C4-2B (cell line): Measurements from ENCODE around the gene IGFBP4.

Source experiments
- CTCF ChIP-seq: fragments of 450-650 bp; conservative IDR thresholded peaks from 2 replicates; pipeline ENCODE4 v1.5.1; 2017; ENCODE audit warnings: mild to moderate bottlenecking
- ZFX ChIP-seq: fragments of 450-650 bp; IDR thresholded peaks from 2 replicates; pipeline ENCODE4 v1.6.1; 2017

GRCh38 chr17:40468560-40468959, 25.3 kb downstream of the IGFBP4 start:
- no peak for TF ChIP-seq CTCF
- no peak for TF ChIP-seq ZFX
